HepG2 (cell line): ENCODE data around the gene DPY19L3. TPM values are rescaled to one million over a fixed set of nuclear protein-coding genes. Genes with fewer than 3 reads are reported as not detected.

Experiments used
- ATAC-seq: fragments of 200-7000 bp; cut with Tn5 transposase; 3 replicates; pipeline ENCODE4 v1.9.1; 2020; ENCODE audit warnings: mild to moderate bottlenecking, moderate library complexity
- BruUV-seq: library from RNA; stranded (reverse); fragments of 400-500 nt; replicated peaks from 2 replicates; lab custom pipeline; 2021; lab: Mats Ljungman, UMichigan
- CTCF ChIA-PET: fragments of 300-600 bp; formaldehyde crosslinking; extraction: SDS; loops from one replicate; lab custom pipeline; 2021; ENCODE audit warnings: low total read pairs, inconsistent platforms, low intra/inter-chr PET ratio; lab: Yijun Ruan, JAX
- POLR2A ChIA-PET: fragments of 350-600 bp; sonication (Branson Sonifier 250); formaldehyde crosslinking; loops from one replicate; lab custom pipeline; 2020; ENCODE audit warnings: antibody characterized with exemption, inconsistent platforms; lab: Yijun Ruan, JAX
- DNase-seq: peaks from one replicate; pipeline ENCODE4 v3.0.0-alpha.2; 2015; ENCODE audit warnings: low spot score
- FAIRE-seq: peaks from 3 replicates; lab custom pipeline; 2011; peaks lifted over from hg19 to GRCh38; lab: Jason Lieb, UNC
- H2AFZ ChIP-seq: one replicate; pipeline ENCODE4 v1.6.1; 2011; ENCODE audit warnings: low read length, inconsistent platforms
- H3K27ac ChIP-seq: fragments of 300-600 bp; 3 replicates; pipeline ENCODE4 v1.8.0; 2011; ENCODE audit warnings: mixed run types, mild to moderate bottlenecking, mixed read lengths, low read length, inconsistent platforms; ENCODE audit not compliant: insufficient read depth; ENCODE audit errors: extremely low read length
- H3K27me3 ChIP-seq, 2 experiments: fragments of 200-600 bp in 1 of 2; 2 replicates in 1 of 2; 3 replicates in 1 of 2; pipeline versions ENCODE4 v1.6.0 to v1.8.0; 2011; ENCODE audit warnings: low read length in 2 of 2, mild to moderate bottlenecking in 2 of 2, moderate library complexity in 2 of 2, inconsistent platforms in 1 of 2; ENCODE audit not compliant: insufficient read depth in 2 of 2, control insufficient read depth in 1 of 2
- H3K36me3 ChIP-seq, 2 experiments: fragments of 200-600 bp in 1 of 2; replicated peaks in 1 of 2; 2 replicates in 1 of 2; 3 replicates in 1 of 2; pipeline versions ENCODE4 v1.5.1 to v1.8.0; 2011; ENCODE audit warnings: low read length in 2 of 2, inconsistent platforms in 1 of 2; ENCODE audit not compliant: insufficient read depth in 2 of 2, control insufficient read depth in 1 of 2
- H3K4me1 ChIP-seq: 2 replicates; pipeline ENCODE4 v1.5.1; 2012; ENCODE audit warnings: low read length, inconsistent platforms; ENCODE audit not compliant: insufficient read depth
- H3K4me2 ChIP-seq: 2 replicates; pipeline ENCODE4 v1.6.0; 2011; ENCODE audit warnings: low read depth, low read length, inconsistent platforms
- H3K4me3 ChIP-seq, 3 experiments: fragments of 200-600 bp in 1 of 3; sonication (generic), shearing (Covaris generic) in 1 of 3; replicated peaks in 1 of 3; 2 replicates each; pipeline ENCODE4 v1.5.1; 2011 to 2016; ENCODE audit warnings: low read length in 3 of 3, inconsistent platforms in 2 of 3, low read depth in 2 of 3, mild to moderate bottlenecking in 2 of 3, control low read depth in 1 of 3, mixed read lengths in 1 of 3; ENCODE audit not compliant: insufficient read depth in 1 of 3
- H3K79me2 ChIP-seq: one replicate; pipeline ENCODE4 v1.6.1; 2011; ENCODE audit warnings: low read length, inconsistent platforms; ENCODE audit not compliant: insufficient read depth
- H3K9ac ChIP-seq: 2 replicates; pipeline ENCODE4 v1.6.0; 2011; ENCODE audit warnings: mild to moderate bottlenecking, low read depth, low read length, inconsistent platforms; ENCODE audit not compliant: insufficient read depth
- H3K9me3 ChIP-seq: 2 replicates; pipeline ENCODE4 v1.5.1; 2012; ENCODE audit warnings: mild to moderate bottlenecking, low read length
- H4K20me1 ChIP-seq: 2 replicates; pipeline ENCODE4 v1.6.0; 2011; ENCODE audit warnings: inconsistent platforms, mild to moderate bottlenecking, low read length, moderate library complexity; ENCODE audit not compliant: insufficient read depth
- NFE2L2 ChIP-seq: fragments of 150-350 bp; IDR thresholded peaks from 2 replicates; pipeline ENCODE4 v1.6.1; 2014; ENCODE audit warnings: low read length
- ZNF646 ChIP-seq: sonication (generic); formaldehyde crosslinking; IDR thresholded peaks from 2 replicates; pipeline ENCODE4 v1.9.0; 2021; ENCODE audit warnings: mild to moderate bottlenecking, missing genetic modification reagents
- WGBS: methylation state at CpG from one replicate; pipeline ENCODE4 v1.1.6; 2017; ENCODE audit warnings: low lambda C conversion rate; 5-methylcytosine and 5-hydroxymethylcytosine counted together
- in situ Hi-C: cut with HindIII; loops from 2 replicates; pipeline ENCODE4 v1.10.0; 2017; ENCODE audit warnings: low pct_unique_long_range_greater_than_20kb; ENCODE audit not compliant: extremely low pct_ligation_motif_present
- intact Hi-C: fragments of 100-400 bp; cut with micrococcal nuclease; formaldehyde crosslinking; loops from one replicate; pipeline ENCODE4 v1.10.0; 2022; ENCODE audit not compliant: unreplicated experiment
- polyA plus RNA-seq, 8 experiments: library from polyadenylated mRNA; depleted of rRNA in 3 of 8; stranded (reverse) in 7 of 8; unstranded in 1 of 8; fragments of >200 nt; fragmentation: Illumina TruSeq in 4 of 8; extraction: Trizol in 4 of 8; gene quantifications; 2 replicates each; pipeline versions ENCODE4 v1.2.1 to v1.2.3, GENCODE V29; 2011 to 2016; ENCODE audit warnings: low read depth in 4 of 8, missing spikeins in 1 of 8, mixed read lengths in 1 of 8; ENCODE audit not compliant: insufficient read depth in 1 of 8
- total RNA-seq, 5 experiments: library from RNA; depleted of rRNA; stranded (reverse); fragments of >200 nt; fragmentation: Illumina TruSeq; extraction: Trizol; gene quantifications; 2 replicates each; pipeline ENCODE4 v1.2.3, GENCODE V29; 2016; ENCODE audit warnings: low read depth in 1 of 5

The DPY19L3 gene
- total and polyA plus RNA-seq, 2 of the 13 experiments (the other 11 are each of a cell fraction or from before 2014, with no cell fraction given), result 21.6 to 25.2 TPM

DNA sequence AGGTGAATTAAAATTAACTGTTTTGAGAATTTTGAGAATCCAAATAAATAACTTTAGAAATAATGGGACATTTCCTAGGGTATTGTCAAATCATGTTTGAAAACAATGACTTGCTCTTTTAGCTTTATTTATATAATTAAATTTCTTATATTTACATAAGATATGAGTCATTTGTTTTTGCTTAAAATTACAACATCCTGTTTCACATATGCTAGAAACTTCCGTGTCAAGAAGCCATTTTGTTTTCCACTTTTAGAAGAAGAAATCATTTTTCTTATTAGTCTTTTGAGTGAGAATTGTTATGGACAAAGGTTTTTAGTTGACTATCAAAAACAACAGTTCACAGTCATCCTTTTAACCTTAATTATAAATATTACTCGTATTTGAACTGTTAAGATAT lies 48.2 kb downstream of the DPY19L3 start:
- ChIA-PET POLR2A (no interaction called here), CTCF (no interaction called here)
- Histone ChIP-seq H3K27me3 (no peaks in the 10 kb centered on the region), H3K79me2 (no peaks in the 10 kb centered on the region), H3K9me3 (no peaks in the 10 kb centered on the region), H3K36me3 (peaks cover 9 to 30% of the 10 kb centered on the region in 2 experiments; a peak in 4 of 5 replicates), H3K4me3 (no peak overlapping the region), H3K9ac (no peak overlapping the region), H3K4me2 (no peak overlapping the region), H3K4me1 (0 out of 2 replicates have a peak, but pooled peaks cover 6% of the 10 kb centered on the region), H3K27ac (no peak overlapping the region), H4K20me1 (no peaks in the 10 kb centered on the region), H2AFZ (no peak overlapping the region)
- intact Hi-C loops (no loop called here), in situ Hi-C loops (no loop called here)
- FAIRE-seq, result no peak
- ATAC-seq, result no peak
- BruUV-seq, result no TSS peak
- no peak for DNase-seq
- 95% methylated on average over 2 of the region's 2 CpGs for WGBS
- TF ChIP-seq NFE2L2 (peak; percentile 9; the same call in 1 of the 2 replicates), ZNF646 (no peak)
- TF ChIP-seq, all 625 proteins: peak for 1
